HUDEP-2 (cell line): ENCODE measurements around the gene FHOD3.
"Not testable (repeated sequence)": the region's sequence is repeated elsewhere in the genome, so short reads cannot be mapped to it uniquely, and the experiment has no call there.

ENCODE experiments used
- DNase-seq, 76 experiments: peaks; one replicate each; lab custom pipeline; 2025; ENCODE audit not compliant: unreplicated experiment in 76 of 76; lab: John Stamatoyannopoulos, UW

The FHOD3 gene

DNA sequence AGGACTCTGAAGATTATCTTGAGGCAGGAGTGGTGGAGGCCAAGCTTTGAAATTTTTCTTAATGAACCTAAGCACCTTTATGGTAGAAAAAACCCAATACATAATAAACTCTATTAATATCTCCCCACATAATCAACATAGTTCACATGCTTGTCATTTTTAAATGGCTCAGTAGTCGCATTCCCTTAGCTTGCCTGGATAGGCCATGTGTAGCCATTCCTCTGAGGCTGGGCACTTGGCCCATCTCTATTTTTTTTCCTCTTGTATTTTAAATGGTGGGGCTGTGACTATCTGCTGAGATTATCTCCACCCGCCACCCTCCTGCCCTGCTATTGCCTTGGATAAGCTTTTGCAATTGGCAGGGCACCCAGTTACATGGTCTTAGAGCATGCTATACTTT, 143.1 kb downstream of the FHOD3 start:
- no peak for DNase-seq

DNA sequence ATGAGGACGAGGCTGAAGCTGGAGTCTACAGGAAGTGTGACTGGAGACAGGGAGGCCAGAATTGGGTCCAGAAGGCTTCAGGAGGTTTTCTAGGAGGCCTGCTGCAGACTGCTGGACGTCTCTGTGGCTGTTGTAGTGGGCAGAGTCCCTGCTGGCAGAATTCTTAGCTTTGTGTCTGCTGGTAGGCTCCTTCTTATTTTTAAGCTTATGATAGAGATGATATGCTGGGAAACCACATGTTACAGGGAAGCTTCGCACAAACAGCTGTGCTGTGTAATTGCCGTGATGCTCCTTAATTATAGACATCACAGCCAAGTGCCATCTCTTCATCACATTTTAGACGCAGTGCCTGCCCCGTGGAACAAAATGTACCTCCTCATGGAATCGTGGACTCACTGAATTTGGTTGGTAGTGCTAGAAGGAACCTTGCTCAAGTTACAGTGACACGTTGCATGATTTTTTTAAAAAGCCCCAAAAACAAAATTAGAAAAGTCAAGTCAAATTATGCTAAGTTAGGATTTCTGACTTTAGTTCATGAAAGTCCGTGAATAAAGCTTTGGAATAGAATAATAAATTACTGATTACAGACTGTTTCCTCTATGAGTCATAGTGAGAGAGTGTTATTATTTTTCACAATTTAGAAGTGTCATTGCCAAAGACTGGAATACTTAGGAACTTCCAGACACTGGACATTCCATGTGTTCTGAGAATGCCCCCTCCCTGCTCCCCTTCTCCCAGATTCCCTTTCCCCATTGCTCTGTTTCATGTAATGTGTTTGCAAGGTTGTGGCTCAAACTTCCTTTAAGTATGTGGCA, 144.1 kb downstream of the FHOD3 start:
- DNase-seq, result no peak

DNA sequence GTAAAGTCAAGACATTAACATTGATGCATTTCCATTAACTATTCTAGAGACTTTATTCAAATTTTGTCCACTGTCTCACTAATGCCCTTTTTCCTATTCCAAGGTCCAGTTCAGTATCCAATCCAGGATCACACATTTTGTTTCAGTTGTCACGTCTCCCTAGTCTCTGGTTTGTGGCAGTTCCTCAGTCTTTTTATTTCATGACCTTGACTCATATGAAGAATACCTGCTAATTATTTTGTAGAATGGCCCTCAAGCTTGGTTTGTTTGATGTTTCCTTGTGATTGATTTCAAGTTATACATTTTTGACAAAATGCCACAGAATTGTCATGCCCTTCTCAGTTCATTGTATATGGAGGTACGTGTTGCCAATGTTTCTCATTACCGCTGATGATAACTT, 145.2 kb downstream of the FHOD3 start:
- no peak for DNase-seq

DNA sequence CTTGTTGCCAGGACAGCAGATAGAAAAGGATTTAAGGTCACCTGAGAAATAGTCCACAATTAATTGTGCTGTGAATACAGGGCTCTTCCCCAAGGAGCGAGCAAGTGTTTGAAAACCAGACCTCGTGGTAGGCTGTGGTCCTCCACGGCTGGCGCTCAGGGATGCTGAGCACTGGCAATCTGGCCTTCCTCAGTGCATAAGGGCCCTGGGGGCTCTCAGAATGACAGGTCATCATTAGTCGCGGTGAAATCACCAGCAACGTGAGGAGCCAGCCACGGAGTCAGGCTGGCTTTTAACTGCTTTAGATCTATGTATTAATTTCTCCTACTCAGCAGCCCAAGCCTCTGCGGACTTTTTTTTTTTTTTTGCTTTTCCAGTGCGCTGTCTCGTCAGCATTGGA, 148.5 kb downstream of the FHOD3 start:
- no peak for DNase-seq

DNA sequence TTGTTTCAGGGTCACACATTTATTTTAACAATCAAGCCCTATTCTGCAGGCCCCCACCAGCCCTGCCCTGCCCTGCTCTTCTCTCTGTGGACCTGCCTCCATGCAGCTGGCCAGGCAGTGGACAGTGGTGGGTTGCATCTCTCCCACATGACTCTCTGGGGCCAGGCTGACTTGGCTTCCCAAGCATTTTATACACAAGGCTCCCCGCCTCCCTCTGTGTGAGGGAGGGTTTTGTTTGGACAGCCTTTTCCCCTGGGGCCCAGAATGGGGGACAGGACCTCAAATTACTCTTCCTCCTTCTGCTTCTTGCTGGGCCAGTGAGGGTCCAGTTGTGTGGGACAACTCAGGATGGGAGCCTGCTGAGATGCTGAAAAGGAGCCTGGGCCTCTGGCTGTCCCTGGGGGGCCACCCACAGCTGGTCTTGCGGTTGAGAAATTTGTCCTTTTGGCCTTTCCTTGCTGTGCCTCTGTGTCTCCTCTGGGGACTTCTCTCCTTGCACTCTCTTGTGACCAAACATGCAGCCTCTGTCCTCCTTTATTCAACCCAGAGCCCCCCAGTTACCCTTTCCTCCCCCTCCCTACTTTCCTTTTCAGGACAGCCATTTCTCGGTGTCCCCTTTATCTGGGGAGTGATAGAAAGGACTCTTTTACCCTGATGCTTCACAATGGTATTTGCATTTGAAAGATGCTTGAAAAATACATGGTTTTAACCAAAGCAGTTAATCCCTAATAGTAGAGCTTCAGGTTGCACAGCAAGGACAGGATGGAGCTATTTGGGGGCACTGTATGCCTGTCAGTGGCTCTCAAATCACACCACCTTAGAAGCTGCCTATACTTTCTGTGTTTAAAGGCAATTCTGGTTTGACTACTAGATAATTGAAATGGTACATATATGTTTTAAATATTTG, 151.1 kb downstream of the FHOD3 start:
- DNase-seq, result no peak

DNA sequence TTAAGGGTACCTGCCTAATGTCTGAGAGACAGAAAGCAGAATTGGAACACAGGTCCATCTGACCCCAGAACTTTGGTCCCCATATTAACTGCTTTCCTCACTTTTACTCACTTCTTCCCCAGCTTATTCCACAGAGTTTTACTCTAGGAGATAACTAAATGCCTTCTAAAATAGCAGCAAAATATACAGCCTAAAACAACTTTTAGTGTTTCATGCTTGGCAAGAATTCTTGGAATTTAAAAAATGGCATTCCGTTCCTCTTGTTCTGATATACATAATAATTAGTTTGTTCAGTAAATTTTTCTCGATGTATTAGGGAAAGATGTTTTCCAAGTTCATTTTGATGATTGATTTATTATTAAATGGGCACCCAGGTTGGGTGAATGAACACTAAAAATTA, 151.9 kb downstream of the FHOD3 start:
- no peak for DNase-seq

DNA sequence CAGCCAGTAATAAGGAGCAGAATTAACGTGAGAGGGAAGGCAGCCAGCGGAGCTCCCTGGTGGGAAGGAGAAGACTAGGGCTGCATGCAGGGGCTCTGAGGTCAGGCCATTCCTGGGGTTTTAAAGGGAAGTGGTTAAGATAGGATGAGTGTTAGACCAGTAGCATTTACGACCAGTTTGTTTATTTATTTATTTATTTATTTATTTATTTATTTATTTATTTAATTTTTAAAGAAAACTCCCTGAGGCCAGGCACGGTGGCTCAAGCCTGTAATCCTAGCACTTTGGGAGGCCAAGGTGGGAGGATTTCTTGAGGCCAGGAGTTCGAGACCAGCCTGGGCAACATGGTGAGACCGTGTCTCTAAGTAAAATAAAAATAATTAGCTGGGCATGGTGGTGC, 152.8 kb downstream of the FHOD3 start:
- no peak for DNase-seq

DNA sequence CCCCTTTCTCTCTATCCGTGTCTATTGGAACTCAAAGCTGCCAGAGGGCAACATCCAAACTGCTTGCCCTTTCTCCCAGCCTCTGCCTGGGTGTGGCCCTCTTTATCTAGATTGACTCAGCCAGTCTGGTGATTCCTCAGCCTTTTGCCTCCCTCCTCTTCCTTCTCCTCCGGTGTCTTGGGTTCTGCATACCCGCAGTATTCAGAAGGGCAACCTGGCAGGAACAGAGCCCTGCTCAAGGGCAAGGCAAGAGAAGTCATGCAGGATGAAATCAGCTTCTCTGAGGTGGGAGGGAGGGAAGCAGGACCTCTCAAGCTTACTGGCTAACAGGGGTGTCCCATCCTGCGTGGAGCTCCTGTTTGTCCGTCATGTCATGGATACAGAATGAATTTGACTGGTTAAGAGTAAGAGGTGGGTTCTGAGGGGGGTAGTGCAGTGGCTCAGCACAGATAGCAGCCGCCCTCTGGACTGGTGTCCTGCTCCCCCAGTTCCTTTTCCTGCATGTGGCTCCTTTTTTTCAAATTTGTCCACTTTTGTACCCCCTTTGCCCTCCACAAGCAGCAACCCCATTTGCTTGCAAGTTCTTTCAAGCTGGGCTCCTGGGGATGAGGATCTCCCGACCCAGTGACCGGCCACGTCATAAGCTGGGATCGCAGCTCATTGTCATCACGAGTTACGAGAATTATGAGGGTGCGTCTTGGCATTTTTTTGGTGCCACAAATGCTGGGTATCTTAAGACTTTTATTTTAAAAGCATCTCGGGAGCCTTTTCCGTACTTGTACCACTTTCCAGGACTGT, 154.1 kb downstream of the FHOD3 start:
- DNase-seq, result no peak

DNA sequence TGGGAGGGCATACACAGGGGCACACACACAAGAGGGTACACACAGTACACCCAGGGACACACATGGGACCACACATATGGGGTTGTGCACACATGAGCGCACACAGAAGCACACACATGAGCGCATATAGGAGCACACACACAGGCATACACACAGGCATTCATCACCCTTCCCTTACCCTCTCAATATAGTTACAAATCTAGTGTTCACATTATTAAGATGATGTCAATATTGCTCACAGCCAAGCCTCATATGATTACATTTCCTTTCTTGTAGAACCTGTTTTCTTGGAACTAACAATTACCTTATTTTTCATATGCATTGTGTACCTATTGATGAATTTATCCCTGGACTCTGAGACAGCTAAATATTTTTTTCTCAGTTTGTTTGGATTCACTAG, 156.7 kb downstream of the FHOD3 start:
- DNase-seq, result no peak

DNA sequence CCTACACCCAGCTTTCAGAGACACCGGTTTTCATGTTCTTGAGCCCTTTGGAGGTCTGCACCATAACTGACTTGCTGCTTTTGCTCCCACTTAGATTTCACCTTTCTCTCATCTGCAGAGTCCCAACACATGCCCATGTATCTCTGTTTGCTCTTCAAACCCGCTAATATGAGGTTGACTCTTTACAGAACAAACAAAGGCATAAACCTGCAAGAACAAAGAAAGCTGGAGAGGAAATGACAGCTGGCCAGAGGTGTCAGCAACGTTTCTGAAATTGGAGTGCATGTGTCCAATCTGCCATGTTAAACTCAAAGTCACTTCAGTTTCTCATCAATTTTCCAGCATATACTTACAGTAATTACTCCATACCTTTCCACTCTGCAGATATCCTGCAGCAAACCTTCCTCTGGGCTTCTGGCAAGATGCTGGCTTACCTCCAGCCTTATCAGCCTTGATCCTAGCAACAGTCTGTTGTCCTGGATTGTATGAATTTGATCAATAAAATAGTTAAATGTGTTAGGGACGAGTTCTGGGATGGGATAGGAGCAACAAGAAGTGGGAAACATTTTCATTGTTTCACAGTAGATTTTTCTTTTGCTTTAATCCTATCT, 157.4 kb downstream of the FHOD3 start:
- no peak for DNase-seq

DNA sequence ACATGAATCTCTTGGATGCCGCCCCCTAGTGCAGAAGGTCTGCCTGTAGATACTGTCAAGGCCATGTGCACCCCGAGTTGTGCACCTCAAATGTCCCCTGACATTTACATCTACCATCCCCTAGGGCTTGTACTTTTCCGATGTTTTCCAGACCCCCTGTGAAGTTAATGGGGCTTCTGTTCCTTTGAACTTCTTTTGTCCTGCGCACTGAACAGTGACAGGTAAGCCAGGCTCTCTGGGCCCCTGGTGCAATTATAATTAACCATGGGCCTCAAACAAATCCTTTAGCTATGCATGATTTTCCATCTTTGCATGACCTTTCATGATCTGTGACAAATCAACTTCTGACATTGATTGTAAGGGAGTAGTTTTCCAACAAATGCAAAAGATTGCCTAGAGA, 158.4 kb downstream of the FHOD3 start:
- no peak for DNase-seq

DNA sequence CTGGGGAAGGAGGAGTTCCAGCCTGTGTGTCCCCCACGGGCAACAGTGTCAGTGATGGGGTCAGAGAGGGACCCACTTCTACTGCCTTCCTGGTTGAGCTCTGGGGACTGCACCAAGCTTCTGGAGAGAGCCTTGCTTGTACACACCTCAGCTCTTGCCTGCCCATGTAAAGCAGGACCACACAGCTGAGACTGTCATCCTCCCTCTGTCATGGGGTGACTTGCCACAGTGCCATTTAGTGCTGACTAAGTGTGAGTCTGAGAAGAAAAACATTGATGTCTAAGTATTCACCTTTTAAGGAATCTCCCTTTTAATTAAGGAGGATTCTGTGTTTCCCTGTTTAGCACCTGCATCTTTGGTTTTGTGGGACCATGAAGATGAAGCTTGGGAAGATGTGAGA, 159.1 kb downstream of the FHOD3 start:
- DNase-seq, result no peak

DNA sequence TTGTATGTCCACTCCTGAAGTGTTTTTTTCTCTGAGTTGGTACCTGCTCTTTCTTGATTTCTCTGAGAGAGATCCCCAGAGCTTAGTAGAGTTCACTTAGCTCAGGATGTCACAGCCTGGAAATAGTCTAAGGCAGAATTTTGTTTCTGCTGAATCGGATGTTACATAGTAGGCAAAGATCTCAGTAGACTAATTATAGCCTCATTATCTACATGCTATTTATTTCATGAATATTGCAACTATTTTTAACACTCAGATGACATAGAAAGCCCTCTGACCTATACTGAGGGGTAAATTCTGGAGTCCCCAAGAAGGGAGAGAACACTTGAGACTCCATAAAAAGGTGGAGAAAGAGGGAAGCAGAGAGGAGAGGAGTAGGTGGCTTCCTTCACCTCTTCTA, 160.2 kb downstream of the FHOD3 start:
- no peak for DNase-seq

DNA sequence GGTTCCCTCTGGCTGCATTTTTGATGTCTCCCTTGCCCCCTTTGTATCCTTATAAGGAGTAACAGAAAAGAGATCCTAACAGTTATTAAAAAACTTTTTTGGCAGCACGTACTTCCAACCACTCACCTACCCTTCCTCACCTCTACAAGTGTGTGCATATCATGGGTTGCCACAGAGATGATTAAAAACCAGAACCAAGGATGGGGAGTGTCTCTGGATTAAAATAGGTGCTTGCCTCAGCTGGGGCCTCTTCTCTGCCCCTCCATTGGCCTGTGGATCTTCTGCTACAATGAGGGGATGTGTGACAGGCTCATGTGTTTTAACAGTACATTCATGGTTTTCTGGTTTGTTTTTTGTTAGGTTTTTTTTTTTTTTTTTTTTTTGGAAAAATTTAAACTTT, 160.8 kb downstream of the FHOD3 start:
- DNase-seq, result no peak

DNA sequence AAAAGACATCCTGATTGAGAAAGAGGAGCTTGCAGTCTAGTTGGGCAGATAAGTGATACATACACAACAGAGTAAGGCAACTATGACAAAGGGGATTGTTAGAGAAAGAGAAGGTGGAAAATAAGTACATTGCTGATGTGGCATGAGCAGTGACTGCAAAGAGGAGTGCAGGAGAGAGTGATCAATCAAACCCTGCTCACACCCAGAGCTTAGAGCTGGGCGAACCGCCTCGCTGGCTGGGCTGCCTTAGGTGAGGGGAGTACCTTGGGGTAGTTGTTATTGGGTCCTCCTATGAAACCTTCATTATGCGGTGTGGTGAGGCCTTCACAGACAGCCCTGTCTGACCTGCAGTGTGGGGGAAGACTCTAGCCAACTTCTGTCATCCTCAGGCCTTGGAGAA, 161.7 kb downstream of the FHOD3 start:
- no peak for DNase-seq

DNA sequence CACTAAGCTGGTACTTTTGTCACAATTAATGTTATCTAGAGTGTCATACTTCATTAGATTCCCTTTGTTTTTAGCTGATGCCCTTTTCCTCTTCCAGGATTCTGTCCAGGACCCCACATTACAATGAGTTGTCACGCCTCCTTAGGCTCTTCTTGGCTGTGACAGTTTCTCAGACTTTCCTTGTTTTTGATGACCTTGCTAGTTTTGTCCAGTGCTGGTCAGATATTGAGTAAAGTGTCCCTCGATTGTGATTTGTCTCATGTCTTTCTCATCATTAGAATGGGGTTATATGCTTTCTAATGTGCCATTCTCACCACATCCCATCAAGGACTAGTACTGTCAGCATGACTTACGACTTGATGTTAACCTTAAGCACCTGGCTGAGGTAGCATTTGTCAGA, 162.3 kb downstream of the FHOD3 start:
- DNase-seq, result no peak

DNA sequence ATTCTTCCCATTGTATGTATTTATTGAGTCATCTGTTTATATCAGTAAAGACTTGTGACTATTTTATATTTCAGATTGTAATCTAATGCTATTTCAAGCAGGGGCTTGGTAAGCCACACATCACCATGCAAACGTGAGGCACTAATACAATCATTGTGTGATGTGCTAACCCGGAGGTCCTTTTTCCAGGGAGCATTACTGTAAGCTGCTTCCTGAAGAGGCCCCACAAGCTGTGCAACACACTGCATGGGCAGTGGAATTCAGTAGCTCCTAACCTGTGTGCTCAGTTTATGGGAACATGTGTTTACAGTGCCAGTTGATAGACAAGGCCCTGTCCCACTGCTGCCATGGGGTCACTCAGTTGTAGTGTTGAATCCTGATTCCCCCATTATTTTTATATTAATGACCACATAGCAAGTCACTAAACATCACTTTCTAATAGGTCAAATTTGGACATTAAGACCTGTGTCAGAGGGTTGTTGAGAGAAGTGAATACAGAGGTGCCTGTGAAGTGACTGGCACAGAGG, 162.9 kb downstream of the FHOD3 start:
- DNase-seq, result no peak

DNA sequence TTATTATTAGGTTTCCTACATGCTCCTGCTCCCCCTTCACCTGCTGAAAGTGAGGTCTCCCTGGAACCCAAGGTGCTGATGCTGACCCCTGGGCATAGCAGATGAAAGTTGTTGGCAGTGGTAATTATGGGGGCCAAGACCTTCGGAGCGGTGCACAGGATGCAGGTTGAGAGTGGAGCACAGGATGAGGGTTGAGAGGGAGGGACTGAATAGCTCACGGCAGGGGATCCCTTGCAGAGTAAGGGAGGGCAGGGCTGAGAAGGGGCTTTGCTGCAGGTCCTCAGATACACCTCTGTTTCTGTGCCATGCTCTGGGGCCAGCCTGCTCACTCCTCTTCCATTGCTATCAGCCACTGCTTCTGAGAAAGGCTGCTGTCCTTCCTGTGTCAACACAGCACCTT, 163.3 kb downstream of the FHOD3 start:
- DNase-seq, result no peak

DNA sequence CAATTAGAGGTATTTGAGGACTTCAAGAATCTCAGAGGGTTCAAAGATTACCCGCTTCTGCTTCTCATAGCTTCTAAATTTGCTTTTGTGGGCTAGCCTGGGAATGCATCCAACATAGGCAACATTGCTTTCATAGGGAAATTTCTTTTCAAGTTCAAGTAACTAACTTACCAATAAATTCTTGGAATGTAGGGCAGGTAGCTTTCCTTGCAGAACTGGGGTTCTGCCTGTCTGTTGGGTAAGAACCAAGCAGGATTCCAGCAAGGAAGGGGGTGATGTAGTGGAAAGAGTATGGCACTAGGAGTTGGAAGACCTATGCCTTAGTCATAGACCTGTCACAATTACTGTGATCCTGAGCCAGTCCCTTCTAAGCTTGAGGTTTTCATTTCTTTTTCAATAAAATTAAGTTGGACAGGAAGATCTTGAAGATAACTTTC, 164.1 kb downstream of the FHOD3 start:
- no peak for DNase-seq

DNA sequence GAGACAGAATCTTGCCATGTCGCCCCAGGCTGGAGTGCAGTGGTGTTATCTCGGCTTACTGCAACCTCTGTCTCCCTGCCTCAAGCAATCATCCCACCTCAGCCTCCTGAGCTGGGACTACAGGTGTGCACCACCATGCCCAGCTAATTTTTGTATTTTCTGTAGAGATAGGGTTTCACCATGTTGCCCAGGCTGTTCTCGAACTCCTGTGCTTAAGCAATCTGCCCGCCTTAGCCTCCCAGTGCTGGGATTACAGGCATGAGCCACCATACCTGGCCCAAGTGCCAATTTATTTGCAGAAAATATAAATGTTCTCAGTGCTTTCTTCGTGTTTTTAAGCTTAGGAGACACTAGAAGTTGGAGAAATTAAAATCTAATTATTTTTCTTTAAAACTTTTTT, 166.0 kb downstream of the FHOD3 start:
- DNase-seq, result not testable (repeated sequence)
